ENCODE data around the gene NPM3.

GRCh38 chr10:101807158-101807557 lies 23.9 kb upstream of the NPM3 start:
- no peak for TF ChIP-seq CTCF (IDR thresholded peaks at IDR 0.05; ENCODE audit: low read depth, low read length, missing input control)
- TF ChIP-seq RAD21 (IDR thresholded peaks at IDR 0.05), result no peak
- TF ChIP-seq MAX (IDR thresholded peaks at IDR 0.05), result no peak
- TF ChIP-seq HNF4A (conservative IDR thresholded peaks at IDR 0.05), result no peak
- TF ChIP-seq ATF3 (IDR thresholded peaks at IDR 0.05), result no peak
- no peak for TF ChIP-seq REST (IDR thresholded peaks at IDR 0.05)
- TF ChIP-seq TAF1 (conservative IDR thresholded peaks at IDR 0.05), result no peak
- no peak for TF ChIP-seq RXRA (IDR thresholded peaks at IDR 0.05)
- TF ChIP-seq FOXA1 (IDR thresholded peaks at IDR 0.05), result no peak
- no peak for TF ChIP-seq YY1 (IDR thresholded peaks at IDR 0.05)
- TF ChIP-seq JUND (IDR thresholded peaks at IDR 0.05), result no peak
- no peak for TF ChIP-seq SP1 (IDR thresholded peaks at IDR 0.05)
